Stimulated activated CD4-positive, alpha-beta T cell treated with anti-CD3 and anti-CD28 coated beads, Interleukin-1b, Interleukin-23, amount 100 ng/mL, for 24 hours (primary cell): Measurements from ENCODE around the gene TEX2.

Experiments
- DNase-seq, 4 experiments: peaks; one replicate each; pipeline ENCODE4 v3.0.0-alpha.2; 2020; ENCODE audit warnings: low read depth in 4 of 4, low spot score in 1 of 4

Gene TEX2

DNA sequence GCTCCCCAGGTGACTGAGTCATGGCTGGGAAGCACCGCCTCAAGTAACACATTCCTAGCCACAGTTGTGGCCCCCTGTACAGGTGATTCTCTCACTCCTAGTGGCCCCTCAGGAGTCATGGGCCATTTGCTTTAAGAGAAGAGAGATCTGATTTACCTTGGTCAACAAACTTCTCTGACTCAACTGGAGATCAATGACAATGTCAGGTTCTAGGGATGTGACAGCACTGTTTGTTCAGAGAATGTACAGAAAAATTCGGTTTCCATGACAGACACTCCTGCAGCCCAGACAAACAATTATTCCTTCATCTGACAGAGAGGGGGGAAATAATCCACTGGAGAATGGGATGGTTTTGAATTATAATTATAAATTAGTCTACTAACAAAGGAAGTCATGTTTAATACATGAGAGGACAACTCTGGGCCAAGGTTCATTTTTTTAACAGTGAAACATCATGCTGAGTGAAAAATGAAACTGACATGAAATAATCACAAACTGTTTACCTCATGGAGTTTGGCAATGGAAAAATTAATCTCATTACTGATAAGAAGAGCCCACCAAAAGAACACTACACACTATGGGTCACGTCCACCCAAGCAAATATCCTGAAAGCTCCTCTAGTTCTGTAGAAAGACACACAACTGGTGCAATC, 142.8 kb downstream of the TEX2 start:
- no peak for DNase-seq

DNA sequence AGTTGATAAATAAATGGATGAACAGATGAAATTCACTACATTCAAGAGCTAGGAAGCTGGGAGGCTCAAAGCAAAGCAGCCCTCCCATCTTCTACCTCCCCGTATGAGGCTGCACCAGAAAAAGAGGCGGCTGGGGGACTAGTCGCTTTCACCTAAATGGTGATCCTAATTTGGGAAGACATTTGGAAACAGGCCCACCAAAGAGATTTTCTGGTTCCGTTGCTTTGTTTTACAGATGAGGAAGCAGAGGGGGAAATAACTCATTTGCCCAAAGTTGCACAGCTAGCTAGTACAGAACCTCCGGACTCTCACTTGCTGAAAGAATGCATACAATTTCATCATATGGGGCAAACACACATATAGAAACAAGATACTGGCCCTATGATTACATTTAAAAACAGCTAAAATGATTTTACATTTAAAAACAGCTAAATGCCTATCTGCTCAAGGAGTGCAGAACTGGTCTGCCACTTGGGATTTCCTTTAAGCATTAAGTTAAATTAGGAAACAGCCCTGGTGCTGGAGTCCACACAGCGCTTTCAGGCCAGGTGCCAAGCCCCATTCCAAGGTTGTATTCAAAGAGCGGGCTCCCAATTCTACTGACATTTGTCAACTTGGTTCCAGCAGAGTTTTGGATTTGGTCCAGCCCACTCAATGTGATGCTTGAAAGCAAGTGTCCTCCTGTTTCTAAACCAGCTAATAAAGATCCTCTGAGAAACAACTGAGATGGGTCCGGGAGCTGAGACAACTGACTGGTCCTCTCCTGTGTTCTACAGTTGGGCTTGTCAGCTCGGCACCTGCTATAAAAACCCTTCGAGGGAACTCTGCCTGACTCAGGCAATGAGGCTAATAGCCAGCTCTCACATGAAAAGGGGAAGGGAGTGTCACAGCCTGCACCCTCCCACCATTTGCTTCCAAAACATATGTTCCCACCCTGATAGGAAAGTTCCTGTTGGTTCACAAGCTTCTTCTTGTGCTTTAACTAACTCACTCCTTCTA, 144.8 kb downstream of the TEX2 start:
- no peak for DNase-seq

DNA sequence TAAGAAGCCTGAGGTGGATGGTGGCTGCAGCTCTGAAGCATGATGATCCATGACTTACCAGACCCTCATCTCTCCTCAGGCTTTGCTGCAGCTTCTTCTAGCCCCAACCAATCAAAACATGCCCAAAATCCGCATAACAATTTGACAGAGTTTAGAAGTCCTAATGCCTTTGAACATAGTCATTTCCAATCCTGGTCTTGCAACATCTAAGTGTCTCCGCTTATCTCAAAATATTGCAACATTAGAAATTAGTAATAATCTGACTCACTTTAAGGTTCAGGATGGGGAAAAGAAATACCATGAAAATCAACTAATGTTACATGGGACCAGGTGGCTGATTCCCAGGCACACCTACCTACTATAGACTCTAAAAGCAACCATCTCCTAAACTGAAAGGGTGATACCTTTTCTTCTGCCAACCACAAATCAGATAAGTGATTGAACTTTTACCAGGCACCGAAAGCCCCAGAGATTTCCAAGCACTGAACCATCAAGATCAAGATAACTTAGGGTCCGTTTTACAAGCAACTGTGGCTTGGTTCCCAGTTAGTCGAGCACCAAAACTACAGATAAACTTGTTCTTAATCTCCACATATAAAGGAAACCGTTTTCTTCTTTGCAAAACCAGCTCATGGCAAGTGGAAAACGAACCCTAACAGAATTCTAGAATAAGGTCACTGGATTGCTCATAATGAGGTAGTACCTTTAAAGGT, 147.1 kb downstream of the TEX2 start:
- no peak for DNase-seq

DNA sequence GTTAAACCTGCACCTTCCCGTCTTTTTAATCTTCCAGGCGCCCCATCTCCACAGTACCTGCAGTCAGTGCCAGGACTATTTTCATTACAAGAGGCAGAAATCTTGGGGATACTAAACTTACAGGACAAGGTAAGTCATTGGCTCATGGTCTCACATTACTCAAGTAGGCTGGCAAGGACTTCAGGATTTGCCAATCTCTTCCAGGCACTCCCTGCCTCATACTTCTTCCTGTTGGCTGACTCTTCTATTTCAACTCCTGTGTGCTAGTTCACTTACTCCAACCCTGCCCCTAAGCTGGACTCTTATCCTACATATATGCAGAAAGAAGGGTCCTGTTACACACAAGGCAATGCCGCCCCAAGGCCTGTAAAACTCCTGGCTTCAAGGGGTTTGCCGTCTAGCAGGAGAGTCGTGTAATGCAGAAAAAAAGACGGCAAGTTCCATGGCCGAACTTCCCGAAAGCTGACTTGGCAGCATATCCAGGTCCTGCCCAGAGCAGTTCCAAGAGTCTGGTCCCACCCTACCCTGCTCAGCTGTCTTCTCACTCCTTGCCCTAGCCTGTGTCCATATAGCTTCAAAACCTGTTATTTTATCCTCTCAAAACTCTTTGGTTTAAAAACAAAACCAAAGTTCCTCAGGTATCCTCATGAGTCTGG, 147.9 kb downstream of the TEX2 start:
- no peak for DNase-seq

DNA sequence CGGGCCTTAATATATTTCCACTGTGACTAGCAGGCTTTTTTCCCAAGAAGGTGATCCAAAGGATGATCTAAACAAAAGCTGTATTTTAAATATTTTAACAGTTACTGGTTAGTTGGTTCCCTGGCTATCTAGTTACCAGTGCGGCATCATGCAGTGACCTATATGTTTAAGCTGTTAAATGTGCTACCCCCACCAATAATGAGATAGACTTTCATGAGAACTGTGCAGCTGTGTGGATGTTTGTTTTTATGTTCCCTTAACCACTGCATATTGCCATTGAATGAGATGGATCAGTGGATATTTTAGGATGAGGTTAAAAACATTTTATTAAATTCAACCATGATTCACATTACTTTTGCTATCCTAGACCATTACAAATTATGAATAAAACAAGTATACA, 150.1 kb downstream of the TEX2 start:
- no peak for DNase-seq

DNA sequence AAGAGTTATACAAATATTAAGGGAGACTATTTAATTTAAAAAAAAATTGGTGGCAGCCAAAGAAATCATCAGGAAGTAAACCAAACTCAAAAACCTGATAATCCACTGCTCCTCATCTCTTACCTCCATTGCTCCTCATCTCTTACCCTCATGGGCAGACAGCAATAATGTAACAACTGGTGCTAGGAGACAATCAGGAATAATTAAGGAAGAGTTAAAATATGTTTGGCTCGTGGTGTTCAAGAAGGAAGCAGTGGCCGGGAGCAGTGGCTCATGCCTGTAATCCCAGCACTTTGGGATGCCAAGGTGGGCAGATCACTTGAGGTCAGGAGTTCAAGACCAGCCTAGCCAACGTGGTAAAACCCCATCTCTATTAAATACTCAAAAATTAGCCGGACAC, 151.2 kb downstream of the TEX2 start:
- no peak for DNase-seq

DNA sequence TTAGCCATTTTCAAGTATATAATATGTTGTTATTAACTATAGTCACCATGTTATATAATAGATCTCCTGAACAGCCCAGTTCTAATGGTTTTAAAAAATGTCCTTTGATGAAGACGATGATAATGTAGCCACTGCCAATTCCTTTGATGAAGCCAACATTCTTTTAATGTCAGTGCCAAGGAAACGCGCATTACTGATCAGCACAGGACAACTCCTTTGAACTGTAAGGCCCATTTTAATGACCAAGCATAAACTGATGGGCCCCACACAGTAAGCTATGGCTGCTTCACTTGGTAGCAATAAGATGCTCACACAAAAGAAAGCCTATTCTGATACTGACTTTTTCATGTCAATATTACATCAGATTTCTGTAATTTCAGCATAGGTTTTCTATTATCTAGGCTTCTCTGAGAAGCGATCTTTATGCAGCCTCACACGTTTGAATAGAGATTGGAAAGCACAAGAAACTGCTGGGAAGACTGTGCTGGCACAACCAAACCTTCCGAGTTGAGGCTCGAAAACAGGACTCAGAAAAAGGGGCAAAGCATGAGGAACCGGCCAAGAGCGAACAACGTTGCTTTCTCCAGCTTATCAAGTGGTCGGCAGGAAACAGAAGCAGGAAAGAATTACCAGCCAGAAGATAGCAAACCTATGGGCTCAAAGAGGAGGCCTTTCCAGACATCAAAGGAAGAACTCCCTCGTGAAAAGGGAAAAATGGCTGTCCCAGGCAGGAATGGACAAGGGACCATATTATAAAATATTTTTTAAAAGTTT, 152.5 kb downstream of the TEX2 start:
- no peak for DNase-seq

DNA sequence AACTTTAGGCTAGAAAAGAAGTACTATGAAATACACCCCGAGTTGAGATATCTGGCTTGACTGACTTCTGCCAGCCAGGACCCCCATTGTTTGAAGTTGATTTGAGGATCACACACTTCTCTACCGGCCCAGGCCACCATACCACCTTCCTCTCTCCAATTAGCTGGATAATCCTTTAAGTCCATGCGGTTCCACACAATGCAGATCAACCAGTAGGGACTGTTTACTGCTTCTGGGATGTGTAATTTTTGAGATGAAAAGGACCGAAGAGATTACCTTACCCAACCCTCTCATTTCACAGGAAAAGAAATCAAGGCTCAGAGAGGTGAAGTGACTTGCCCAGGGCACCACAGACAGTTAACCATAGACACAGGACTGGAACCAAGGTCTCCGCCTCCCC, 153.7 kb downstream of the TEX2 start:
- DNase-seq: no peak

DNA sequence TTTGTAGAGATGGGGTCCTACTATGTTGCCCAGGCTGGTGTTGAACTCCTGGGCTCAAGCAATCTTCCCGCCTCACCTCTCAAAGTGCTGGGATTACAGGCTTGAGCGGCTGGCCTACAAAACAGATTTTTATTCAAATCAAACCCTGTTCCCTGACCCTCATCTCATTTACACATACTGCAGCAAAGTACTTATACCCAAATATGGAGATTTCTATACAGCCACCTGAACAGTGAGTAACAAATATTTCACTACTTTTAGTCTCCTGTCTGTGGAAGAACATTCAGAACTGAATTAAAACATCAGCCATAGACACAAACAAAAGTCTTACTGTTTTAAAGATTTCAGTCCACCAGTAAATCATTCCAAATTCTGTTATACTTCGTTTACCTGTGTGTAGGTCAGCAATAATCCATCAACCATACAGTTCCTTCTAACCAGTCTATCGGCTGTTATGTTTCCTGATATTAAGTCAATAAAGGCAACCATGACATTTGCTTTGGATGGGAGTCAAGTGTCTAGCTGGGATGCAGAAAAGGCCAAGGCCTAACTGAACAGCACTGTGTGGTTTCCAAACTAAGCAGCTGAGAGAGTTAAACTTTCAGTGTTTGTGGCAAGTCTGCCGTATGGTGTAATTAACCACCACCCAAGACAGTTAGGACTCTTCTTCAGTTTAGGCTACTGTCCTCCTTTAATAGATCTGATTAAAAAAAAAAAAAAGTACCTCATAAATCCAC, 155.4 kb downstream of the TEX2 start:
- DNase-seq: no peak

DNA sequence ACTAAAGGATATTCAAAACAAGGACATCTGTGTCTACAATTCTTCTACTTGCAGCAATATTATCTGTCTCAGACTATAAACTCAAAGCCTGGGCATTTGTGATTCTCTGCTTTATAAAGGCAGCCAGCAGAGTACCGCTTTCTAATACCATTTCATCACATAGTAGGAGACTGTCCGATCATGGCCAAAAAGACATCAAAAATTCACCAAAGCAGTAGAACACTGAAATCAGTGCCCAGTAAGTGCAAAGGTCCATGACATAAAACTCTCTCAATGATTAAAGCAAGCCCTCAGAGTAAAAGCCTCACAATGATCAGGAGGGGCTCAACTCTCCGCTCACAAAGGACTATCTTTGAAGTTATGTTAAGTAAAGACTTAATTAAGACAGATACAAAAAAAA, 156.1 kb downstream of the TEX2 start:
- DNase-seq: no peak

DNA sequence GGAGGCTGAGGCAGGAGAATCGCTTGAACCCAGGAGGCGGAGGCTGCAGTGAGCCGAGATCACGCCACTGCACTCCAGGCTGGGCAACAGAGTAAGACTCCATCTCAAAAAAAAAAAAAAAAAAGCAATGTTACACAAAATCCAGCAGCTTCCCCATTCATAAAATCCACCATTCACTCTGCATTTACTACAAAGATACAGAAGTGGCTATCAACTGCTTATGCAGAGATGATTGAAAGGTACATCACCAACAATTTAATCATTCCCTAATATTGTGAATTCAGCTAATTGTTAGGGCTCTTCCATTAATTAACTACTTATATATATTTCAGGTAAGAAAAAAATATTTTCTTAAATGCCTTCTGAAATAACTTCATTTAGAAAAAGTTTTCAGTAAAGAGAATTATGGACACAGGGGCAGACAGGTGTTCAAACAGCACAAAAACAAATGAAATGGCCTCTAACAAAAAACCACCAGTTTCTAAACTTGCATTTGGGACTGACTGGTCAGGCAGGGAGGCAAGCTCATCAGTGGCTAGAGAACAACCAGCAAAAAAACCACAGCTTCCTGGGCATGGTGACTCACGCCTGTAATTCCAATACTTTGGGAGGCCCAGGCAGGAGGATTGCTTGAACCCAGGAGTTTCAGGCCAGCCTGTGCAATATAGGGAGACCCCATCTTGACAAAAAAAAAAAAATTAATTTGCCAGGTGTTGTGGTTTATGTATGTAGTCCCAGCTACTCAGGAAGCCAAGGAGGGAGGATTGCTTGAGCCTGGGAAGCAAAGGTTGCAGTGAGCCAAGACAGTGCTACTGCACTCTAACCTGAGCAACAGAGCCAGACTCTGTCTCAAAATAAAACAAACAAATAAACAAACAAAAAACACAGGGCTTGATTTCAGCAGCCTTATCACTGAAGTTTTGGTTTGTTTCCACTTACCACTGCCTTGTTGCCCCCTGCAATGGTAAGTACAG, 159.4 kb downstream of the TEX2 start:
- DNase-seq: no peak

DNA sequence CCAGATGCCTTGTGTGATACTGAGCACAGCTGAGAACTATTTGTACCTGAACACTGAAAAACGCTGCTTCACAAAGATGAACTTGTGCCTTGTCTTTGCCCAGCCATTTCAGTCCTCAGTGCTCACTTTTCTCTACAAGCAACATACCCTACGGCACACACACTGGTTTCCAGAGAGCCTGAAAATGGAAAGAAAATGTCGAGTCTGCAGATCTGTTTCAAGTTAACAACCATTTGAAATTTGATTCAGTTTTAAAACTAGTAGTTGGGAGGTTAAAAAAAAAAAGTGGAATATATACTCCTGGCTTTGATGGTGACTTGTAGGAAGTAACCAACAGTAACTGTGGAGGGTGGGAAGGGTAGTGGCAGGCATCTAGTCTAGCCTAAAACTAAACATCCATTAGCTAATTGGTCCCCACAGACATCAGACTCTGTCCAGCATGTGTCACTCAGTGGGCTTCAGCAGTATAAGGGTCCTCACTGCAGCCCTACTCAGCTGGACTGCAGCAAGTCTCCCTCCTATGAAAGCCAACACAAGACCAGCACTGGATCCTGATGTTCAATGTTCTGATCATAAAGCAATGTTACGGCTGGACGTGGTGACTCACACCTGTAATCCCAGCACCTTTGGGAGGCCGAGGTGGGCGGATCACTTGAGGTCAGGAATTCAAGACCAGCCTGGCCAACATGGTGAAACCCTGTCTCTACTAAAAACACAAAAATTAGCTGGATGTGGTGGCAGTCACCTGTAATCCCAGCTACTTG, 160.3 kb downstream of the TEX2 start:
- DNase-seq: no peak

DNA sequence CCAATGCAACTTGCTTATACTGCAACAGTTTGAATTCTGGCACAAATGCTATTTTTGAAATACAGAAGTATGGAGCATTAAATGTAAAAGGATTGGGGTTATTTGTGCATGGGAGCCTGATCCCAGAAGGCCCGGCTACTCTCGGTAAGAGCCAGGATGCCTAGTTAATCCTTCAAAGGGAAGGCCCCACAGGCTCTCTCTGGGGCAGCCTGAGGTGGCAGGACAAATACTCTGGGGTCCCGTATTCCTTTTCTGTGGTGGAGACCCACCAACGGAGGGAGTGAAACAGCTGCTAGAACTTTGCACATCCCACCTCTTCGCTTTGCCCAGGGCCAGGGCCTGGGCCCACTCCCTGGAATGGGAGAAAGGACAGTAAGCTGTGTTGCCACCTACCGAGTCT, 163.5 kb downstream of the TEX2 start:
- DNase-seq: no peak
